GM12801 (cell line): Measurements from ENCODE around the gene CHST11.

Source experiments
- CTCF ChIP-seq: IDR thresholded peaks from one replicate; pipeline ENCODE4 v1.5.1; 2011; ENCODE audit warnings: control low read depth; ENCODE audit not compliant: insufficient read length; ENCODE audit errors: extremely low read depth

CHST11 gene

GRCh38 chr12:104622928-104623327, 166.2 kb downstream of the CHST11 start:
- no peak for TF ChIP-seq CTCF

- TF ChIP-seq CTCF = no peak
These were observed 167.1 kb downstream of the CHST11 start for GRCh38 chr12:104623883-104624282.

- TF ChIP-seq CTCF = no peak
These were observed 167.8 kb downstream of the CHST11 start for GRCh38 chr12:104624529-104624928.

GRCh38 chr12:104626069-104626837, 169.5 kb downstream of the CHST11 start:
- no peak for TF ChIP-seq CTCF

- TF ChIP-seq CTCF = no peak
These were observed 170.7 kb downstream of the CHST11 start for GRCh38 chr12:104627231-104627989.

- TF ChIP-seq CTCF = no peak
These were observed 171.5 kb downstream of the CHST11 start for GRCh38 chr12:104627990-104628830.

GRCh38 chr12:104628831-104629135, 172.0 kb downstream of the CHST11 start:
- TF ChIP-seq CTCF = no peak
